ENCODE results near the gene B4GALT4. TPM values are rescaled to one million over a fixed set of nuclear protein-coding genes. Genes with fewer than 3 reads are reported as not detected.

B4GALT4 gene
- total RNA-seq, 5 donors from 2014 or later (not counting 1 experiment from before 2014, with no cell fraction given): 14.0 to 33.7 (median 18.2) TPM

GRCh38 chr3:119240101-119240590, 532 bp downstream of the B4GALT4 start:
- Histone ChIP-seq H3K9me3 (no peaks in the 10 kb centered on the region), H3K4me1 (ENCODE audit: control insufficient read depth in 1 of 2, extremely low read depth in 1 of 2, insufficient read depth in 2 of 2, low read length in 2 of 2) (peaks cover 29 to 34% of the 10 kb centered on the region in 2 experiments), H3K27me3 (replicated peaks in 1 of 2; ENCODE audit: control insufficient read depth in 2 of 2, extremely low read depth in 1 of 2, insufficient read depth in 2 of 2, low read length in 1 of 2) (no peaks in the 10 kb centered on the region), H3K4me3 (ENCODE audit: control insufficient read depth in 1 of 2, extremely low read depth in 1 of 2, low read length in 1 of 2) (peak overlapping the region; percentile 67 to 84), H3K27ac (ENCODE audit: low read length) (peak overlapping the region; percentile 74), H3K36me3 (ENCODE audit: control insufficient read depth in 2 of 2, extremely low read depth in 1 of 2, insufficient read depth in 1 of 2, low read length in 1 of 2) (peaks cover 0 to 8% of the 10 kb centered on the region in 2 donors)
- peak overlapping the region; percentile 82 to 94 for H3K27ac Mint-ChIP-seq
- H3K9me3 Mint-ChIP-seq: no peaks in the 10 kb centered on the region
- ChIA-PET POLR2A (interaction anchor here (0.8 to 1.0 kb wide), 3 partner anchors 41 to 224 kb away, joined by 3 to 6 read pairs (median 3); no protein-coding TSS in a partner anchor), CTCF (interaction anchor here (0.5 to 2.9 kb wide), 13 partner anchors 15 to 357 kb away, joined by 3 to 51 read pairs (median 6); partner anchors contain the start of genes ARHGAP31 (in 1 of the 2) and TEX55 (in 1 of the 2))
- DNase-seq: peak in 4 of 35 experiments; percentile 7 to 35 (median 18)
- peaks cover 49 to 52% (median 49%) of the 10 kb centered on the region in 3 donors for H3K4me1 Mint-ChIP-seq
- peak in 2 of 4 experiments; percentile 5 to 7 for ATAC-seq (replicated peaks in 1 of 4)
- H3K27me3 Mint-ChIP-seq: no peaks in the 10 kb centered on the region
- WGBS (ENCODE audit: insufficient coverage): 2% methylated on average over 16 of the region's 16 CpGs
- H3K4me3 Mint-ChIP-seq: peak overlapping the region; percentile 82 to 89 (median 83)
- H3K36me3 Mint-ChIP-seq: peaks cover 13% of the 10 kb centered on the region

GRCh38 chr3:119239206-119239820, 1.4 kb downstream of the B4GALT4 start:
- WGBS (ENCODE audit: insufficient coverage): no CpG with 5 or more reads among the region's 5 CpGs
- peak overlapping the region; percentile 82 to 94 for H3K27ac Mint-ChIP-seq
- ATAC-seq (replicated peaks in 1 of 4): no peak
- H3K27me3 ChIP-seq (replicated peaks in 1 of 2; ENCODE audit: control insufficient read depth in 2 of 2, extremely low read depth in 1 of 2, insufficient read depth in 2 of 2, low read length in 1 of 2): no peaks in the 10 kb centered on the region
- H3K9me3 ChIP-seq: no peaks in the 10 kb centered on the region
- H3K4me3 ChIP-seq (ENCODE audit: control insufficient read depth in 1 of 2, extremely low read depth in 1 of 2, low read length in 1 of 2): peak overlapping the region; percentile 67 to 84
- H3K27me3 Mint-ChIP-seq: no peaks in the 10 kb centered on the region
- no peaks in the 10 kb centered on the region for H3K9me3 Mint-ChIP-seq
- peak overlapping the region; percentile 74 for H3K27ac ChIP-seq (ENCODE audit: low read length)
- peaks cover 21% of the 10 kb centered on the region for H3K36me3 Mint-ChIP-seq
- DNase-seq: peak in 1 of 35 experiments; percentile 28
- CTCF ChIA-PET: interaction anchor here (0.6 to 2.9 kb wide), 3 partner anchors 28 to 293 kb away, joined by 3 to 29 read pairs (median 3); no protein-coding TSS in a partner anchor
- H3K4me1 Mint-ChIP-seq: peaks cover 56 to 59% (median 57%) of the 10 kb centered on the region in 3 donors
- peaks cover 29 to 40% of the 10 kb centered on the region in 2 experiments for H3K4me1 ChIP-seq (ENCODE audit: control insufficient read depth in 1 of 2, extremely low read depth in 1 of 2, insufficient read depth in 2 of 2, low read length in 2 of 2)
- peak overlapping the region; percentile 82 to 89 (median 83) for H3K4me3 Mint-ChIP-seq
- POLR2A ChIA-PET: interaction anchor here (0.5 to 0.8 kb wide), 2 partner anchors 13 to 40 kb away, joined by 3 to 6 read pairs; no protein-coding TSS in a partner anchor
- peaks cover 0 to 8% of the 10 kb centered on the region in 2 donors for H3K36me3 ChIP-seq (ENCODE audit: control insufficient read depth in 2 of 2, extremely low read depth in 1 of 2, insufficient read depth in 1 of 2, low read length in 1 of 2)

GRCh38 chr3:119238363-119238762, 2.3 kb downstream of the B4GALT4 start:
- ChIA-PET POLR2A (no interaction called here), CTCF (no interaction called here)
- Mint-ChIP-seq H3K4me1 (peaks cover 56 to 64% (median 58%) of the 10 kb centered on the region in 3 donors), H3K9me3 (no peaks in the 10 kb centered on the region), H3K27ac (peak overlapping the region; percentile 48 to 84), H3K36me3 (peaks cover 26% of the 10 kb centered on the region), H3K27me3 (no peaks in the 10 kb centered on the region), H3K4me3 (peak overlapping the region; percentile 41 to 89 (median 66))
- DNase-seq: peak in 1 of 35 experiments; percentile 33
- Histone ChIP-seq H3K4me1 (ENCODE audit: control insufficient read depth in 1 of 2, extremely low read depth in 1 of 2, insufficient read depth in 2 of 2, low read length in 2 of 2) (peaks cover 34 to 44% of the 10 kb centered on the region in 2 experiments), H3K9me3 (no peaks in the 10 kb centered on the region), H3K36me3 (ENCODE audit: control insufficient read depth in 2 of 2, extremely low read depth in 1 of 2, insufficient read depth in 1 of 2, low read length in 1 of 2) (peaks cover 0 to 13% of the 10 kb centered on the region in 2 donors), H3K27ac (ENCODE audit: low read length) (peak overlapping the region; percentile 74), H3K4me3 (ENCODE audit: control insufficient read depth in 1 of 2, extremely low read depth in 1 of 2, low read length in 1 of 2) (peak overlapping the region; percentile 51 to 67), H3K27me3 (replicated peaks in 1 of 2; ENCODE audit: control insufficient read depth in 2 of 2, extremely low read depth in 1 of 2, insufficient read depth in 2 of 2, low read length in 1 of 2) (no peaks in the 10 kb centered on the region)
- WGBS (ENCODE audit: insufficient coverage): no CpG with 5 or more reads among the region's 4 CpGs
- no peak for ATAC-seq (replicated peaks in 1 of 4)

- H3K27ac ChIP-seq (ENCODE audit: low read length): peak overlapping the region; percentile 74
- H3K9me3 Mint-ChIP-seq: no peaks in the 10 kb centered on the region
- ChIA-PET POLR2A (no interaction called here), CTCF (interaction anchor here (0.6 to 1.1 kb wide), 3 partner anchors 60 to 354 kb away, joined by 4 to 5 read pairs (median 5); no protein-coding TSS in a partner anchor)
- peaks cover 56 to 72% (median 62%) of the 10 kb centered on the region in 3 donors for H3K4me1 Mint-ChIP-seq
- ATAC-seq (replicated peaks in 1 of 4) (no peak), DNase-seq (no peak)
- peaks cover 0 to 16% of the 10 kb centered on the region in 2 donors for H3K36me3 ChIP-seq (ENCODE audit: control insufficient read depth in 2 of 2, extremely low read depth in 1 of 2, insufficient read depth in 1 of 2, low read length in 1 of 2)
- peak overlapping the region in 1 of 3 donors; percentile 89 for H3K4me3 Mint-ChIP-seq
- H3K27me3 Mint-ChIP-seq: no peaks in the 10 kb centered on the region
- no peaks in the 10 kb centered on the region for H3K9me3 ChIP-seq
- H3K4me3 ChIP-seq (ENCODE audit: control insufficient read depth in 1 of 2, extremely low read depth in 1 of 2, low read length in 1 of 2): no peak overlapping the region
- H3K27ac Mint-ChIP-seq: peak overlapping the region; percentile 65 to 92
- H3K4me1 ChIP-seq (ENCODE audit: control insufficient read depth in 1 of 2, extremely low read depth in 1 of 2, insufficient read depth in 2 of 2, low read length in 2 of 2): peaks cover 36 to 46% of the 10 kb centered on the region in 2 experiments
- peaks cover 30% of the 10 kb centered on the region for H3K36me3 Mint-ChIP-seq
- no peaks in the 10 kb centered on the region for H3K27me3 ChIP-seq (replicated peaks in 1 of 2; ENCODE audit: control insufficient read depth in 2 of 2, extremely low read depth in 1 of 2, insufficient read depth in 2 of 2, low read length in 1 of 2)
Measured at GRCh38 chr3:119237299-119237698, 3.4 kb downstream of the B4GALT4 start.

- peak overlapping the region; percentile 74 for H3K27ac ChIP-seq (ENCODE audit: low read length)
- no CpG with 5 or more reads among the region's 7 CpGs for WGBS (ENCODE audit: insufficient coverage)
- no peaks in the 10 kb centered on the region for H3K9me3 Mint-ChIP-seq
- H3K27me3 ChIP-seq (replicated peaks in 1 of 2; ENCODE audit: control insufficient read depth in 2 of 2, extremely low read depth in 1 of 2, insufficient read depth in 2 of 2, low read length in 1 of 2): no peaks in the 10 kb centered on the region
- H3K4me3 ChIP-seq (ENCODE audit: control insufficient read depth in 1 of 2, extremely low read depth in 1 of 2, low read length in 1 of 2): no peak overlapping the region
- peak overlapping the region in 2 of 3 donors; percentile 19 to 89 for H3K4me3 Mint-ChIP-seq
- ATAC-seq (replicated peaks in 1 of 4) (no peak), DNase-seq (peak in 18 of 35 experiments; percentile 9 to 49 (median 19))
- H3K9me3 ChIP-seq: no peaks in the 10 kb centered on the region
- peaks cover 37 to 46% of the 10 kb centered on the region in 2 experiments for H3K4me1 ChIP-seq (ENCODE audit: control insufficient read depth in 1 of 2, extremely low read depth in 1 of 2, insufficient read depth in 2 of 2, low read length in 2 of 2)
- ChIA-PET CTCF (interaction anchor here (1.0 to 1.1 kb wide), 2 partner anchors 116 to 354 kb away, joined by 4 to 5 read pairs; no protein-coding TSS in a partner anchor), POLR2A (interaction anchor here in 1 of 2 donors (0.6 kb wide), 1 partner anchor 264 kb away, joined by 3 read pairs; no protein-coding TSS in a partner anchor)
- peaks cover 61 to 76% (median 68%) of the 10 kb centered on the region in 3 donors for H3K4me1 Mint-ChIP-seq
- no peaks in the 10 kb centered on the region for H3K27me3 Mint-ChIP-seq
- peaks cover 30% of the 10 kb centered on the region for H3K36me3 Mint-ChIP-seq
- peak overlapping the region; percentile 65 to 92 for H3K27ac Mint-ChIP-seq
- H3K36me3 ChIP-seq (ENCODE audit: control insufficient read depth in 2 of 2, extremely low read depth in 1 of 2, insufficient read depth in 1 of 2, low read length in 1 of 2): peaks cover 0 to 16% of the 10 kb centered on the region in 2 donors
Measured at GRCh38 chr3:119236756-119237155, 3.9 kb downstream of the B4GALT4 start.

GRCh38 chr3:119235151-119235550, 5.5 kb downstream of the B4GALT4 start:
- H3K27ac Mint-ChIP-seq: peak overlapping the region; percentile 83 to 92
- ChIA-PET CTCF (interaction anchor here in 1 of 2 donors (0.7 to 0.9 kb wide), 3 partner anchors 10 to 1013 kb away, joined by 3 to 6 read pairs (median 3); no protein-coding TSS in a partner anchor), POLR2A (interaction anchor here in 1 of 2 donors (0.5 kb wide), 1 partner anchor 9 kb away, joined by 3 read pairs; no protein-coding TSS in a partner anchor)
- H3K9me3 ChIP-seq: no peaks in the 10 kb centered on the region
- H3K27ac ChIP-seq (ENCODE audit: low read length): peak overlapping the region; percentile 28
- H3K4me1 Mint-ChIP-seq: peaks cover 56 to 73% (median 67%) of the 10 kb centered on the region in 3 donors
- DNase-seq: no peak
- H3K36me3 Mint-ChIP-seq: peaks cover 42% of the 10 kb centered on the region
- no CpG with 5 or more reads among the region's 1 CpG for WGBS (ENCODE audit: insufficient coverage)
- H3K4me1 ChIP-seq (ENCODE audit: control insufficient read depth in 1 of 2, extremely low read depth in 1 of 2, insufficient read depth in 2 of 2, low read length in 2 of 2): peaks cover 32 to 46% of the 10 kb centered on the region in 2 experiments
- H3K4me3 Mint-ChIP-seq: peak overlapping the region in 1 of 3 donors; percentile 89
- ATAC-seq (replicated peaks in 1 of 4): no peak
- H3K27me3 Mint-ChIP-seq: no peaks in the 10 kb centered on the region
- H3K9me3 Mint-ChIP-seq: no peaks in the 10 kb centered on the region
- H3K27me3 ChIP-seq (replicated peaks in 1 of 2; ENCODE audit: control insufficient read depth in 2 of 2, extremely low read depth in 1 of 2, insufficient read depth in 2 of 2, low read length in 1 of 2): no peaks in the 10 kb centered on the region
- H3K36me3 ChIP-seq (ENCODE audit: control insufficient read depth in 2 of 2, extremely low read depth in 1 of 2, insufficient read depth in 1 of 2, low read length in 1 of 2): peaks cover 0 to 27% of the 10 kb centered on the region in 2 donors
- H3K4me3 ChIP-seq (ENCODE audit: control insufficient read depth in 1 of 2, extremely low read depth in 1 of 2, low read length in 1 of 2): no peak overlapping the region

Data from T-cell (primary cell).